C4-2B (cell line): ENCODE results near the gene C2CD2.

Experiments
- CTCF ChIP-seq: fragments of 450-650 bp; conservative IDR thresholded peaks from 2 replicates; pipeline ENCODE4 v1.5.1; 2017; ENCODE audit warnings: mild to moderate bottlenecking
- ZFX ChIP-seq: fragments of 450-650 bp; IDR thresholded peaks from 2 replicates; pipeline ENCODE4 v1.6.1; 2017

- TF ChIP-seq CTCF (no peak), ZFX (no peak)
Observed at GRCh38 chr21:41883582-41883981, 70.2 kb downstream of the C2CD2 start.
